Posterior vena cava (tissue), 2 donors: ENCODE results near the gene ARHGAP1. TPM values are rescaled to one million over a fixed set of nuclear protein-coding genes. Genes with fewer than 3 reads are reported as not detected.

ENCODE experiments used
- DNase-seq: peaks from one replicate; pipeline ENCODE4 v3.0.0-alpha.2; 2020; ENCODE audit warnings: low spot score
- intact Hi-C, 2 donors: fragments of 100-400 bp; cut with DNase I; formaldehyde crosslinking; loops; one replicate each; pipeline versions ENCODE4 v1.14.1 to v1.14.2; 2022 to 2023
- total RNA-seq, 2 donors: library from RNA; stranded (reverse); fragmentation: NEBNext Ultra II Directional; extraction: Animal tissue kit (Norgen Biotek cat#: 25700); gene quantifications; one replicate each; pipeline ENCODE4 v1.2.1, GENCODE V29; 2021
- donor health status: DM: yes; HTN: yes; CAD: no.
- donor health status: DM: yes; HTN: yes; CAD: no.

ARHGAP1 gene
- total RNA-seq, 2 donors from 2014 or later: 265 to 283 TPM

DNA sequence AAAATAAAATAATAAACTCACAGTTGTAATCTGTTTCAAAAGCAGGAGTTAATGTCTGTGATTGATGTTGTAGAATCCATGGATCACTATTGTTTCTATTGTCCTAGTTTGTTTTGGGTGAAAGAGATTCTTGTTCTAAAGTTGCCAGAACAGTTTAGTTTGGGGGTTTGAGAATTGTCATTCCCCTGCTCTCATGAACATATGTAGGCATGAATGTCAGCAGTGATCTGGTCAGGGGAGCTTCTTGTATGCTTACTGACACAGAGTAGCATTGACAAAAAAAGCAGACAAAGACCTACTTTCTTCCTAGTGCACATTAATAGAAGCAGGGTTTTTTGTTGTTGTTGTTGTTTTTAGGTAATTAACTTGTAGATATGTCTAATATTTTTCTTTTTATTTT lies 38.6 kb downstream of the ARHGAP1 start:
- intact Hi-C loops: no loop called here
- DNase-seq: no peak

DNA sequence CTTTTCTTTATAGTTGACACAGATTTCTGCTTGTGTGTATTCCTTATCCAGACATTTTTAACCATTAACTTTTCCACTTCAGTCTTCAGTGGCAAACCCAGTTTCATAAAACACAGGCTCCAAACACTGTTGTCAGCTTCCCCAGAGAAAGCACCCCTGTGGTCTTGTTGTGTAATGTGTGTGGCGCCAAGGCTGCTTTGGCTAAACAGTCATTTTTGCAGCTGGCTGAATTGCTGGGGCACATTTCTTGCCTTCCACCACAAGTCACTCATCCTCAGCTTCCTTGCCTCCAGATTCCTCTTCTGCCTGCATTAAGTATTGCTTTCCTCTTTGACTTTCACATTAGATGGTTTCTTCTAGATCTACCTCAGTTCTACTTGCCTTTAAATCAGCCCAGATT lies 40.5 kb downstream of the ARHGAP1 start:
- intact Hi-C loops: no loop called here
- peak; percentile 76 for DNase-seq

DNA sequence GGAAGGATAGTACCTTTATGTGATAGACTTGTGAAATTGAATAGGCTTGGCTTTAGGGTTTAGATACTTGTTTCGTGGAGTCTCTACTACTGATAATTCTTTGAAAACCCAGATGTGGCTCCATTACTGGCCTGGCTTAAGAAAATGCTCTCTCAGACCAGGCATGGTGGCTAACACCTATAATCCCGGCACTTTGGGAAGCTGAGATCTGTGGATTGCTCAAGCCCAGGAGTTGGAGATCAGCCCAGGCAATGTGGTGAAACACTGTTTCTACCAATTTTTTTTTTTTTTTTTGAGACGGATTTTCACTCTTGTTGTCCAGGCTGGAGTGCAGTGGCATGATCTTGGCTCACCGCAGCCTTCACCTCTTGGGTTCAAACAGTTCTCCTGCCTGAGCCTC lies 42.2 kb downstream of the ARHGAP1 start:
- DNase-seq: peak; percentile 85
- intact Hi-C loops: no loop called here

DNA sequence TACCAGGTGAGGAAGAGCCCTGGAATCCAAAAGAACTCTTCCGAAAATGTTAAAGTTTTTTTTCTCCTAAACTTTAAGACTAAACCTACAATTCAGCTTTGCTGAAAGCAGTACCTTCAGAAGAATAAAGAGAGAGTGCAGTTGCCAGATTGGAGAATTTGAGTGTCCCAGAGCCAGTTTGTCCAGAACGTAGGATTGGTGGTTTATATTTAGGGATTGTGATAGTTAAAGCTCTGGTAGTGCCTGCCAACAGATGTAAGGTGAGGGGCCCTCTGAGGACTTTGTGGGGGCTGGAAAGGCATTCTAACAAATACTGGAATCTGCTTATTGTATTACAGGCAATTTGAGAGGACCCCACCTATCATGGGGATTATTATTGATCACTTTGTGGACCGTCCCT lies 43.2 kb downstream of the ARHGAP1 start:
- intact Hi-C loops: no loop called here
- DNase-seq: no peak

DNA sequence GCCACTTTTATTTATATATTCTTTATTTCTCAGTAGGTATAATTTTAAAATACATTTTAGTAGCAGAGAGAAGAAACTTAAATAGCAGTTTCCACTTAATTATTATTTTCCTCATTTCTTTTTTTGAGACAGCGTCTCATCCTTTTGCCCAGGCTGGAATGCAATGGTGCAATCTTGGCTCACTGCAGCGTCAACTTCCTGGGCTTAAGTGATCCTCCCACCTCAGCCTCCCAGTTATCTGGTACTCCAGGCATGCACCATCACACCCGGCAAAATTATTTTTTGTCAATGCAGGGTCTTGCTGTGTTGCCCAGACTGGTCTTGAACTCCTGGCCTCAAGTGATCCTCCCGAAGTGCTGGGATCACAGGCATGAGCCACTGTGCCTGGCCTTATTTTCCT lies 44.8 kb downstream of the ARHGAP1 start:
- intact Hi-C loops: no loop called here
- DNase-seq: no peak

DNA sequence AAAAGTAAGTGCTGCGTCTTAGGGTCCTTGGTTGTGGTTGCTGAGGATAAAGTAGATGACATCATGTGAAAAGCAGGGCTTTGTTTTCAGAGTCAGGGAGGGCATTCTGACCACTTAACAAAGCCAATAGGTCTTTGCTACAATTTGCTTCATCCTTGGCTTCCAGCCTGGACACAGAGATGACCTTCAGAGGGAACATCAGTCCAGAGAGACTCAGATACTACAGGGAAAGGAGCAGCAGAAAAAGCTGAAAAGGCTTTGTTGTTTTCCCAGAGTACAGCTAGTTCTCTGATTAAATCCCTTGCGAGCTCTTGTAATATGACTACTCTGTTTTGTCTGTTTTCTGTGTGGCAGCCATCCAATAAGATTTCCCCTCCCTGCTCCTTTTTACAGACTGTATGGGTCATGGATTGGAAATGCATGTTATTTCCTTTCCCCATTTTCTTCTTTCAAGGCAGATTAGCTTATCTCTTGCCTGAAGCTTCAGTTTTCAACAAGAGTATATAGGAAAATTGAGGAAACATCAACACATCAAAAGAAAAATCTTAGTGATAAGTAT lies 51.2 kb downstream of the ARHGAP1 start:
- intact Hi-C loops: loop anchor here in 1 of 2 donors (2.0 kb wide), 1 partner anchor 76 kb away; no protein-coding TSS in a partner anchor
- peak; percentile 76 for DNase-seq

DNA sequence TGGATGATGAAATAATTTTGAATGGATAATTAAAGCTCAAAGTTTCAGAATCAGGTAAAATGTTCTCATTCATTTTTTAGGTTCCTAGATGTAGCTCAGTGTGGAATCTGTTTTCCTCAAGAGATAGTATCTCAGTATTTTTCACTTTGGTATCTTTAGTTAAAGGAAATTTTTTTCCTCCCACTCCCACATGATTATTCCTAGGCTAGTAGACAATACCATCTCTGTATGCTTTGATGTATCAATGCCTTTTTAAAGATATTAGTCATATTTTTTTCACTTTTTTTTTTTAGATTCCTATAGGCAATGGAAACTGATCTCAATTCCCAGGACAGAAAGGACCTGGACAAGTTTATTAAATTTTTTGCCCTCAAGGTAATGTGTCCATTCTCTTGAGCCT lies 56.4 kb downstream of the ARHGAP1 start:
- no peak for DNase-seq
- intact Hi-C loops: no loop called here

DNA sequence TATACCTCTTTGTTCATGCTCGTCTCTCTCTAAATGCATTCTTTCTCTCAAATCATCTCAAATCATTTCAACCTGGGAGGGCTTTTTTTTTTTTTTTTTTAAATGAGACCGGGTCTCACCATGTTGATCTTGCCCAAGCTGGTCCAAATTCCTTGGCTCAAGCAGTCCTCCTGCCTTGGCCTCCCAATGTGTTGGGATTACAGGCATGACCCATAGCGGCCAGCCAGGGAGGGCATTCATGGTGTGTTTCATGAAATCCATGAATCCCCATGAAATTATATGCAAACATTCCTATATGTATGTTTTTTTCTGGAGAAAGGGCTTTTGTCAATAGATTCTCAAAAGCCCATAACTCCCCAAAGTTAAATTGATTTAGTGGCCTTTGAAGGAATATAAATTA lies 56.9 kb downstream of the ARHGAP1 start:
- intact Hi-C loops: no loop called here
- no peak for DNase-seq

DNA sequence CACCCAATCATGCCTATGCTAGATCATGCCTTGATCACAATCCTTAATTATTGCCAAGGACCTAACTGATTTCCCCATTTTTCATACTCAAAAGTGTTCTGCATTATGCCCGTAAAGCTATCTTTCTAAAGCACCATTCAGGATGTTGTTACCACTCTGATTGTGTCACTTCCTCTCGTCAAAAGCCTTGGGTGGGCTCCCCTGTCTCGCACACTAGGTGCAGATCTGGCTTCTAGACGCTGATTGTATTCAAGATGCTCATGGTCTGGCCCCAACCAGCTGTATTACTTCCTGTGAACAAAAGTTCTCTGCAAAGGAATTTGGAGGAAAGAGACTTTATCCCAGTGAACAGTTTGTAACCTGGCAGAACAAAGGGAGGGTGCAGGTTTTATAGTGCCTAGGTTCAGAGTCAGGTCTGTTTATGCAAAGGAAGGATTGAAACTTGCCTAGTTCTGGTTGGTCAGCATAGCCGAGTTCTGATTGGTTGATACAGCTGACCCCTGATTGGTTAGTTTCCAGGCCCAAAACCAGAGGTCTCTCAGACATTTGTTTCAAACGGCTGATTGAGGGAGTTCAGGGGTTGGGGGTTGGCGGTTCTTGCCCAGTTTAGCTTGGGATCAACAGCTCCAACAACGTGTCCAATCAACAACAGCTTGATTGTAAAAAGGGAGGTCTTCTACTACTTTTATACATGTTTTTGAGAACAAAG lies 57.6 kb downstream of the ARHGAP1 start:
- intact Hi-C loops: no loop called here

DNA sequence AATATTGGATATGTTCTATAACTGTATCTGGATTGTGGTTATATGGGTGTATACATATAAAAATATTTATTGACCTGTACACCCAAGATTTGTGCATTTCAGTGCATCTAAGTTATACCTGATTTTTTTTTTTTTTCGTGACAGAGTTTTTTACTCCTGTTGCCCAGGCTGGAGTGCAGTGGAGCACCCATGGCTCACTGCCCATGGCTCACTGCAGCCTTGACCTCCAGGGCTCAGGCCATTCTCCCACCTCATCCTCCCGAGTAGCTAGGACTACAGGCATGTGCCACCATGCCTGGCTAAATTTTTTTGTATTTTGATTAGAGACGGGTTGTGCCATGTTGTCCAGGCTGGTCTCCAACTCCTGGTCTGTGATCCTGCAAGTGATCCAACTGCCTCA lies 58.8 kb downstream of the ARHGAP1 start:
- intact Hi-C loops: no loop called here
- DNase-seq: no peak

More for the DNA sequence above, 57.6 kb downstream of the ARHGAP1 start:
- DNase-seq: no peak

DNA sequence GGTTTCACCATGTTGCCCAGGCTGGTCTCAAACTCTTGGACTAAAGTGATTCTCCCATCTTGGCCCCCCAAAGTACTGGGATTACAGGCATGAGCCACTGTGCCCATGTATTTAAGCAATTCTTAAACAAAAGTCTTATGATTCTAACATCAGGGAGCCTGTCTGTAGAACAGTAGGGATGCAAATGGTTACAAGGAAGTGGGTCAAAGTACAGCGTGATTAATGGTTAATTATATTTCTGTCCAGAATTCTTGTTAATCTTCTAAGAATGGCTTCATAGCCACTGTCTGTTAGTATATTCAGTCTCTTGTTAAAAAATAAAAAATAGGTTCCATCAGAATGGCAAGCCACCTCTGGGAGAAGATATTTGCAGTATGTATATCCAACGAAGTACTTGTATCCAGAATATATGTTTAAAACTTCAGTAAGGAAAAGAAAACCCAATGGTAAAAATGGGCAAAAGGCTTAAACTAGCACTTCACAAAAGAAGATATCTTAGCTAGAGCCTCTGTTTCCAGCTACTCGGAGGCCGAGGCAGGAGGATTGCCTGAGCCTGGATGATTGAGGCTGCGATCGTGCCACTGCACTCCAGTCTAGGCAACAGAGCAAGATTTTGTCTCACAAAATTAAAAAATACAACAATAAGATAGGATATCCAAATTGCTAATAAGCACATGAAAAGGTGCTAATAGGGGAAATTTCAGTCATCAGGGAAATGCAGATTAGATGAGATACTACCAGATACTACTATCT lies 60.2 kb downstream of the ARHGAP1 start:
- intact Hi-C loops: no loop called here
- no peak for DNase-seq

DNA sequence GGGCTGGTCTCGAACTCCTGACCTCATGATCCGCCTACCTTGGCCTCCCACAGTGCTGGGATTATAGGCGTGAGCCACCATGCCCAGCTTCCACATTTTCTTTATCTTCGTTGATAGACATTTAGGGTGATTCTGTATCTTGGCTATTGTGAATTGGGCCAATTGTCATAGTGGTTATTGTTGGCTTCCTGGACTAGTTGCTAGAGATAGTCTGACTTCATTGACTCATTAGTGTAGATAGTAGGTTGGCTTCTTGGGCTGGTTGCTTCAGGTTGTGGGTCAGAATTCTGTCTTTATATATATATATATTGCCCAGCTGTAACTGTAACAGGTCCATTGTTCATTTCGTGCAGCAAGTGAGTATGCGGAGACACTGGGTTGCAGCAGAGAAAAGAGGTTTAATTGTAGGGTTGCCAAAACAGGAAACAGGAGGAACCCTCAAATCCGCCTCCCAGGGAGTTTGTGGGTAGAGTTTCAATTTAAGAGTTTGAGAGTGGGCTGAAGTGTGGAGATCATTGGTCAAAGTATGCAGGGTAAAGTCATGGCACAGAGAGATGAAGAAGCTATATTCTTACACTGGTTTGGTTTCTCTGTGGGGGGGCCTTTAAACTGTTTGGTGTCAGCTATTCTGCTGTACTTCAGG lies 61.1 kb downstream of the ARHGAP1 start:
- DNase-seq: no peak
- intact Hi-C loops: no loop called here

DNA sequence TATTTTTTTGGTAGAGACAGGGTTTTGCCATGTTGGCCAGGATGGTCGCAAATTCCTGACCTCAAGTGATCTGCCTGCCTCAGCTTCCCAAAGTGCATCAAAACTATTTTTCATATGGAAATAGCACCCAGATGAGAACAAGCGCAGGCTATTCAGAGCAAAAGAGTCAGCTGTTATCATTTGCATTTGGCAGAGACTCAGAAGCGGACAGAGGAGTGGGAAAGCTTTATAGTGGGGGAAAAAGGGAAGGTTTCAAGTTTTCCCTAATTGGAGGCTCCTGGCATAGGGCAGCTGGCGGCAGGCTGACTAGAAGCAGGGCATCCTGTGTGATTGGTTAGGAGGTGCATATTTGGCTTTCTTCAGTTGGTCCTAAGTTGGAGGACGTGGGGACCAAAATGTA lies 62.9 kb downstream of the ARHGAP1 start:
- intact Hi-C loops: no loop called here
- no peak for DNase-seq

DNA sequence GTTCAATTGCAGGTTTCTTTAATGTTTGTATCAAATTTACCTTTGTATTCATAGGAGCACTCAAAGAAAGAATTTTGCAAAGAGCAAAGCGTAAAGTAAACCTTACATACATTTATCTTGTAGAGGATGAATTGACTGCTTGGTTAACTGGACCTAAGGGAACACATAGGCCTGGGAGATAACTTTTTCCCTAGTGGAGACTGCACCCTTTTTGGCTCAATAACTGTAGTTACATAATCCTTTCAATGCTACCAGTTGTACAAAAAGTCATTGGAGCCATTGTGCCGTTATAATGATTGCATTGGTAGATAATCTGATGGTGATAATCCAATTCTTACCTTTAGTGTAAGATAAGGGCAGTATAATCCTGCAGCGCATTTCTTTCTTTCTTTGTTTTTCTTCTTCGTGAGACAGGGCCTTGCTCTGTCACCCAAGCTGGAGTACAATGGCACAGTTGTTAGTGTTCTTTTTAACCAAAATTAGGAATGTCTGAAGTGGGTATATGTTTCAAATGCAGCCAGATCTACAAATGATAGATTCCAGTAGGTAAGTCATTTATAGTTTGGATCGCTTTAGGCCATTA lies 64.8 kb downstream of the ARHGAP1 start:
- intact Hi-C loops: no loop called here

DNA sequence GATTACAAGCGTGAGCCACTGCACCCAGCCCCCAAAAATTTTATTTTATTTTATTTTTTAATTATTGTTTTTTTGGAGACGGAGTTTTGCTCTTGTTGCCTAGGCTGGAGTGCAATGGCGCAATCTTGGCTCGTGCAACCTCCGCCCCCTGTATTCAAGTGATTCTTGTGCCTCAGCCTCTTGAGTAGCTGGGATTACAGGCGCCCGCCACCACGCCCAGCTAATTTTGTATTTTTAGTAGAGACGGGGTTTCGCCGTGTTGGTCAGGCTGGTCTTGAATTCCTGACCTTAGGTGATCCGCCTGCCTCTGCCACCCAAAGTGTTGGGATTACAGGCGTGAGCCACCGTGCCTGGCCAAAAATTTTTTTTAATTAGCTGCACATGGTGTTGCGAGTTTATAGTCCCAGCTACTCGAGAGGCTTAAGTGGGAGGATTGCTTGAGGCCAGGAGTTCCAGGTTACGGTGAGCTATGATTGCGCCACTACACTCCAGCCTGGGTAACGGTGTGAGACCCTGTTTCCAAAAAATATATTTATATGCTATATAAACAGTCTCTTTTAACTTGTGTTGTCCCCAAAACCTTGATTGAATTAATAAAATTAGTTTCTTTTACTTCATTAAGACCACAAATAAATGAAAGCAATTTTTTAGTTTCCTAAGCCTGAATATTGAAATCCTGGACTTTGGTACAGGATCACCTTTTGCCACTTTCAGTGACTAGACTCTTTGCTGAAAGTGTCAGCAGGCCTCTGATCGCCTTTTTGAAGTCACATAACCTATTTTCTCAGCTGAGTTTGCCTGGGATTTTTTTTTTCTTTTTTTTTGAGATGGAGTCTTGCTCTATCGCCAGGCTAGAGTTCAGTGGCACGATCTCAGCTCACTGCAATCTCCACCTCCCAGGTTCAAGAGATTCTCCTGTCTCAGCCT lies 66.9 kb downstream of the ARHGAP1 start:
- DNase-seq: peak; percentile 34
- intact Hi-C loops: no loop called here

More for the DNA sequence above, 64.8 kb downstream of the ARHGAP1 start:
- no peak for DNase-seq

DNA sequence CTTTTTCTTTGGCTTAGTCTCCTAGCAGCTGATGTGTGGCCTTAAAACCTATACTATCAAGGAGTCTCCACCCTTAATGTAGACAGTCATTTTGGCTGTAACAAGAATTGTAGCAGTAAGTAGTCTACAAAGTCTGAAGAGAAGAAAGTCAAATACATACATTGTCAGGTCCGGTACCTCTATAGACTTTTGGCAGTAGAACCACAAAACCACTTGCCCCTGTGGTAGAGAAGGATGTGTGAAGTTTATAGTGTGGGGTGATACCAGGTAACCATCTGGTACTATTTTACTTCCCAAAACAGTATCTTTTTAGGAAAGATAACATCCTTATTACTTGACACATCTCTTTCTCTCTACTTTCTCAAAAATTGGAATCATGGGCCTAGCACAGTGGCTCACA lies 67.9 kb downstream of the ARHGAP1 start:
- intact Hi-C loops: no loop called here

DNA sequence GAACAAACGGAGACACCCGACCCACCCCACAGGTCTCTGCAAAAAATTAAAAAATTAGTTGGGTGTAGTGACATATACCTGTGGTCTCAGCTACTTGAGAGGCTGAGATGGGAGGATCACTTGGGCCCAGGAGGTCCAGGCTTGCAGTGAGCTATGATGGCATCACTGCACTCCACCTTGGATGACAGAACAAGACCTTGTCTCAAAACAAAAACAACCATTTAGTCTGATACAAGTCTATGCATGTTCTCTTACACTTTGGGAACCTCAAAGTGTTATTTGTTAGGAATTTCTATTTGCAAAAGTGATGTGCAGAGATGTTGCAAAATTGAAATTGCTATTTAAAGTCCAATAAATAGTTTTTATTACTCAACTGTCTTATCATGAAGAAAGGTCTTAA lies 68.7 kb downstream of the ARHGAP1 start:
- intact Hi-C loops: no loop called here
- no peak for DNase-seq

More for the DNA sequence above, 67.9 kb downstream of the ARHGAP1 start:
- DNase-seq: no peak

DNA sequence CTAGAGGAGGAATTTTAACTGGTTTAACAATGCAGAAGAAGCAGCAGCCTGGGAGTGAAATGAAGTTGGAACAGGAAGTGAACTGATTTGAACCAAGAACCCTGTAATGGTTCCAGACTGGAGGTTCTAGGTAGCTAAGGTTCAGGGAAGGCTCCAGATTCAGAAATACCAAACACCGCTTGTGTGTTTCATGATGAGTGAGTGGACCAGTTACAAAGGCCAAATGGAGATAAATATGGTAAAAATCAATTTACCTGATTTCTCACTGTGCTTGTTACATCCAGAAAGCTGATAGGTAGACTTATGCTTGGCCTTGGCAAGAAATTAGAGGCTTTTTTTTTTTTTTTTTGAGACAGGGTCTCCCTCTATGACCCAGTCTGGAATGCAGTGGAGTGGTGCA lies 70.2 kb downstream of the ARHGAP1 start:
- intact Hi-C loops: no loop called here
- no peak for DNase-seq

DNA sequence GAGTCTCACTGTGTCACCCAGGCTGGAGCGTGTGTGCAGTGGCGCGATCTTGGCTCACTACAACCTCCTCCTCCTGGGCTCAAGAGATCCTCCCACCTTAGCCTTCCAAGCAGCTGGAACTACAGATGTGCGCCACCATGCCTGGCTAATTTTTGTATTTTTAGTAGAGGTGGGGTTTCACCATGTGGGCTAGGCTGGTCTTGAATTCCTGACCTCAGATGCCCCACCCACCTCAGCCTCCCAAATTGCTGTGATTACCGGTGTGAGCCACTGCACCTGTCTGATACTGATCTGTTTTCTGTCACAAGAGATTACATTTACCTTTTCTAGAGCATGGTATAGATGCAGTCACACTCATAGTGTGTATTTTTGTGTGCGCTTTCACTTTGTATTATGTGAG lies 71.5 kb downstream of the ARHGAP1 start:
- intact Hi-C loops: no loop called here
- DNase-seq: no peak
